GM12873 (cell line): ENCODE measurements around the gene NLGN1.

ENCODE experiments used
- CTCF ChIP-seq: IDR thresholded peaks from 2 replicates; pipeline ENCODE4 v1.5.1; 2012; ENCODE audit warnings: low read depth, mild to moderate bottlenecking, moderate library complexity, low read length, control low read depth; ENCODE audit not compliant: insufficient read depth; ENCODE audit errors: missing control alignments

The NLGN1 gene

GRCh38 chr3:174332391-174332790 lies 934.8 kb downstream of the NLGN1 start:
- no peak for TF ChIP-seq CTCF

GRCh38 chr3:174333640-174334039 lies 936.1 kb downstream of the NLGN1 start:
- no peak for TF ChIP-seq CTCF

GRCh38 chr3:174334111-174334510 lies 936.6 kb downstream of the NLGN1 start:
- TF ChIP-seq CTCF, result no peak

- TF ChIP-seq CTCF, result no peak
These were observed 937.8 kb downstream of the NLGN1 start for GRCh38 chr3:174335324-174335723.

GRCh38 chr3:174335910-174336309 lies 938.4 kb downstream of the NLGN1 start:
- TF ChIP-seq CTCF, result no peak
